Fibroblast of skin of left quadriceps (primary cell): Measurements from ENCODE around the gene SULT1A2.
"Not testable (repeated sequence)": the region's sequence is repeated elsewhere in the genome, so short reads cannot be mapped to it uniquely, and the experiment has no call there.

Experiments used
- DNase-seq, 2 experiments: peaks; one replicate each; pipeline ENCODE4 v3.0.0-alpha.2; 2013; ENCODE audit warnings: low read depth in 2 of 2

The SULT1A2 gene

GRCh38 chr16:28591355-28591754 is 5.5 kb downstream of the SULT1A2 start:
- no peak for DNase-seq

- no peak for DNase-seq
Measured at GRCh38 chr16:28590384-28591340, 6.2 kb downstream of the SULT1A2 start.

DNA sequence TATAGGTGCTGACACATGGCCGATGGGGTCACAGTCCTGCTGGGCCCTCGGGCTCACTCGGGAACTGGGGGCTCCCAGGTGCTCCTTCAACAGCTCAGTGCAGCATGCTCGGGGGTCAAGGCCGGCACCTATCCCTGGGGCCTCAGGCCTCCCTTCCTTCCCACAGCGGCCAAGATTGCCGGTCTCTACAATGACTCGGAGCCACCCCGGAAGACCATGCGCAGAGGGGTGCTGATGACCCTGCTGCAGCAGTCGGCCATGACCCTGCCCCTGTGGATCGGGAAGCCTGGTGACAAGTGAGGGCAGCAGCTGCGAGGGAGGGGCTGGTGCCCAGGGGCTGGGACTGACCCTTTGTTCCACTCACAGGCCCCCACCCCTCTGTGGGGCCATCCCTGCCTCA is 6.9 kb downstream of the SULT1A2 start:
- DNase-seq: no peak

DNA sequence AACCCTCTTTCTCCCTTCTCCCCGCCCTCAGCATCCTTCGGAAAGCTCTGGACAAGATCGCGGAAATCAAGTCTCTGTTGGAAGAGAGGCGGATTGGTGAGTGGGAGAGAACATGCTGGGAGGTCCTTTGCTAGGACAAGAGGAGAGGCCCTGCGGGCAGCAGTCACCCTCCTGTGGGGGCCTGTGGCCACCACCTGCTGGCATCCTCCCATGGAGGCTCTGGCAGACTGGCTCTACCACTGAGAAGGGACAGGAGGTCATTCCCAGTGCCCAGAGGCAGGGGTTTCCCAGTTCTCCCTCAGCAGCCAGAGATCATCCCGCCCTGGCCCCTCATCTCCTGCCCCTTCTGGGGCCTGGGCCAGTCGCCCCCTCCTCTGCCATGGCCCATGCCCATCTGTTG is 7.8 kb downstream of the SULT1A2 start:
- no peak for DNase-seq

DNA sequence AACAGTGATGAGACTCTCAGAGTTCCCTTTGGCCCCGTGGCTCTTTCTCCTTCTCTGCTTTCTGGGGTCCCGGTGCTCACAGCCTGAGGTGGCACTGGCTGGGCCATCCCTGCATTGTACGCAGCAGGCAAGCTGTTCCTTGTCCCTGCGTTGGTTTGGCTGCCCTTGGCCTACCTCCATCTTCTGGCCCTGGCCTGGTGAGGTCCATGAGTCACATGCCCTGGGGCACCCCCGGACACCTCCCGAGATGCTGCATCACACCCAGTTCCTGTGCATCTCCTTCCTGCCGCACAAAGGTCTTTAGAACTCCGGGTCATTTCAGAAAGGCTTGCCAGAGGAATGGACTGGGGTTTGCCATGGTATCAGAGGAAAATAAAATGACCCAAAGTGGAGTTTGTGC is 9.5 kb downstream of the SULT1A2 start:
- no peak for DNase-seq

DNA sequence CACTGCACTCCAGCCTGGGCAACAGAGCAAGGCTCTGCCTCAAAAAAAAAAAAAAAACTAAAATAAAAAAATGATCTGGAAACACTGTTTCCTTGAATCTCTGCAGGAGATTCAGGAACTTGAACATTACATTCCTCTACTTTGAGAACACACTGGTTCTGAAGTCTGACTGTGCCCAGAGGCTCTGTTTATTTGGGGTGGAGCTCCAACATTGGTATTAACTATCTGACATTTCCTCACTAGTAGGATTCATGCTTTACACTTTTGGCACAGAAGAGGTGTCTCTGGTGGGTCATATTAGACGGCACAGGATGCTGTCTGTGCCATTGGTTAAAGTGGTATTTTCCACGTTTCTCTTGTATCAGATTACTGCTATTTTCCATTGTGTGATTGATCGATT is 10.4 kb downstream of the SULT1A2 start:
- DNase-seq: no peak

- no peak for DNase-seq
Measured at GRCh38 chr16:28585674-28586073, 11.2 kb downstream of the SULT1A2 start.

DNA sequence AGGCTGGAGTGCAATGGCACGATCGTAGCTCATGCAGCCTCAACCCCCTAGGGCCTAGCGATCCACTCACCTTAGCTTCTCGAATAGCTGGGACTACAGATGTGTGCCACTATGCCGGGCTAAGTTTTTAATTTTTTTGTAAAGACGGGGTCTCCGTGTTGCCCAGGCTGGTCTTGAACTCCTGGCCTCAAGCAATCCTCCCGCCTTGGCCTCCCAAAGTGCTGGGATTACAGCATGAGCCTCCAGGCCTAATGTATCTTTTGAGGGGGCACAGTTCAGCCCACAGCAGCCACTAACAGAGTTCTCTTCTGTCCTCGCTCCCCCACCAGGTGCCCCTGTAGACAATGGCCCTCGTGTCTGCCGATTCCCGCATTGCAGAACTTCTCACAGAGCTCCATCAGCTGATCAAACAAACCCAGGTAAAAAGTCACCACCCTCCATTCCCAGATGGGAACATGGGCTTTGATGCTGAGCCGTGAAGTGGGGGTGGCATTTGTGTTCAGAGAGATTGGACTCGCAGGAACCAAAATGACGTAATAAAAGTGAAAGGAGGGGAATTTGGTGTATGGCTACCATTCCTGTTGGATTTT is 16.0 kb downstream of the SULT1A2 start:
- no peak for DNase-seq

DNA sequence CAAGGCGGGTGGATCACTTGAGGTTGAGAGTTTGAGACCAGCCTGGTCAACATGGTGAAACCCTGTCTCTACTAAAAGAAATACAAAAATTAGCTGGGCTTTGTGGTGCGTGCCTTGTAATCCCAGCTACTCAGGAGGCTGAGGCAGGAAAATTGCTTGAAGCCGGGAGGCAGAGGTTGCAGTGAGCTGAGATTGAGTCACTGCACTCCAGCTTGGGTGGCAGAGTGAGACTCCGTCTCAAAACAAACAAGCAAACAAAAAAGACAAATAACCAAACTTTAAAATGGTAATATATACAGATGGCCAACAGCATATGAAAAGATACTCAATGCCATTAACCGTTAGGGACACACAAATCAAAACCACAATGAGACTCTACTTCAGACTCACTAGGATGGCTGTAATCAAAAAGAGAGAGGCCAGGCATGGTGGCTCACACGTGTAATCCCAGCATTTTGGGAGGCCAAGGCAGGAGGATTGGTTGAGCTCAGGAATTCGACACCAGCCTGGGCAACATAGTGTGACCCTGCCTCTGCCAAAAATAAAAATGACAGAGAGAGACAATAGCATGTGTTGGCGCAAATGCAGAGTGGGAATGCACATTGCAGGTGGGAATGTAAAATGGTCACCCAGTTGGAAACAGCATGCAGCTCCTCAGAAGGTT is 21.3 kb downstream of the SULT1A2 start:
- no peak for DNase-seq

DNA sequence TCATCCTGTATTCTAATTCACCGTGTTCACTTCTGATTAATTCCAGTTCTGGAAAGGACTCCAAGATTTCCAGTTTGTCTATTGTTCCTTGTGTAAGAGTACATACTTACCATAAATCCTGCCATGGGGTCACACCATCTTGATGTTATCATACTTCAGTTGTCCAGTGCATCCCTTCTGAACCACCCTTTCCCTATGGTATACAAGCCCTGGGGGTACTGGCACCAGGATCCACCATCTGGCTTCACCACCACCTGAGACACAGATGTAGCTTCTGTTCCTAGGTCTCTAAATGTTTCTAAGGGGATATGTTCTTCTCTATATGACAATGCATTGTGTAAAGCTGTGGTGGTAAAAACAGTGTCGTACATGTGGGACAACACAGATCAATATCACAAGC is 21.9 kb downstream of the SULT1A2 start:
- no peak for DNase-seq

DNA sequence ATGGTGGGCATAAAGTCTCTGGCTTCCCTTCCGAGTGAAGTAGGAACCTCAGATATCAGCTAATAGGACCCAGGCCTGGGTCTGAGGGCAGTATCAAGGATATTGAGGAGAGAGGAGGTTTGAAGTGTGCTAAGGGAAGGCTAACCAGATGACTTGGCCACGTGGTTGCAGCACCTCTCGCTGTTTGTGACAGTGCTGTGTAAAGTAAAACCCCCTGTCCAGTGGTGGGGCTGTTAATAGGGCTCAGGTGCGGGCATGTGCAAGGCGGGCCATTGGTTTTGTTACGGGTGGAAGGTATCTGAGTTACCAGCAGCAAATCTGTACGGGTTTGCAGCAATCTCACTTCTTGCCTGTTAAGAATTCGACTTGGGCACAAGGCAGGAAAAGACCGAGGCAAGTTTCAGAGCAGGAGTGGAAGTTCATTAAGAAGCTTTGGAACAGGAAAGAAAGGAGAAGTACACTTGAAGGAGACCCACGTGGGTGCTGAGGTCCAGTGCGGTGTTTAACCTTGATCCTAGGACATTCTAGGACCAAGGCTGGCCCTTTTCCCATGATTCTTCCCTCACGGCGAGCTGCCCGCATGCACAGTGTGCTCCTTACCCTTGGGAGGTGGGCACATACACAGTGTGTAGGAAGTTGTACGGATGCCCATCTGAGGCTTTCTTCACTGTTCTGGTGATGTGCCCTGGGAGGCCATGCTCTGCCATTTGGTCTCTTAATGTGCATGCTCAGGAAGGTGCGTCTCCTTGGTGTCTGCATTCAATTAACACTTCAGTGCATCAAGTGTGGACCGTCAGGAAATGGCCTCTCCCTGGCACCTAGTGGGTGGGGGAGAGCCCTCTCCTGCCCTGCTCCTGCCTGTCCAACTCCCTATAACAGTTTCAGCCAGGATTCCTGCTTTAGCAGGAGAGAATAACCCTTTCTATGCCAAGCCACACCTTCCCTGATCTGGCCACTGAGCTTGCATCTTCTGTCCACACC is 22.8 kb downstream of the SULT1A2 start:
- DNase-seq: no peak

- DNase-seq: no peak
Measured at GRCh38 chr16:28572696-28573510, 23.9 kb downstream of the SULT1A2 start.

- no peak for DNase-seq
Measured at GRCh38 chr16:28569968-28570752, 26.7 kb downstream of the SULT1A2 start.

DNA sequence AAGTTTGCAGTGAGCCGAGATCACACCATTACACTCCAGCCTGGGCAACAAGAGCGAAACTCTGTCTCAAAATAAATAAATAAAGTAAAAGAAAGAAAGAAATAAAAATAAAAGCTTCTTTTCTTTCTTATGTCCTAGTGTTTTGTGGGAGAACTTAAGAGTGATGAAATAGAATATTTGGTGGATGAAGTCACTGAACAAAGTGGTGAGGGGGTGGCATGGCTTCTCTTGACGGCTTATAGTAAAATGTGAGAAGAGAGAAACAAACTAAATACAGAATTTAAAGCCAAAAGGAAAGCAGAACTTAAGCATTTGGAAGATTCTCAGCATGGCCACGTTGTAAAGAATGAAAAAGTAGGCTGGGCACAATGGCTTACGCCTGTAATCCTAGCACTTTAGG is 27.8 kb downstream of the SULT1A2 start:
- DNase-seq: no peak

- no peak for DNase-seq
Measured at GRCh38 chr16:28567292-28567691, 29.6 kb downstream of the SULT1A2 start.

- DNase-seq: not testable (repeated sequence)
Measured at GRCh38 chr16:28566233-28566925, 30.5 kb downstream of the SULT1A2 start.

GRCh38 chr16:28563218-28563617 is 33.6 kb downstream of the SULT1A2 start:
- DNase-seq: no peak

DNA sequence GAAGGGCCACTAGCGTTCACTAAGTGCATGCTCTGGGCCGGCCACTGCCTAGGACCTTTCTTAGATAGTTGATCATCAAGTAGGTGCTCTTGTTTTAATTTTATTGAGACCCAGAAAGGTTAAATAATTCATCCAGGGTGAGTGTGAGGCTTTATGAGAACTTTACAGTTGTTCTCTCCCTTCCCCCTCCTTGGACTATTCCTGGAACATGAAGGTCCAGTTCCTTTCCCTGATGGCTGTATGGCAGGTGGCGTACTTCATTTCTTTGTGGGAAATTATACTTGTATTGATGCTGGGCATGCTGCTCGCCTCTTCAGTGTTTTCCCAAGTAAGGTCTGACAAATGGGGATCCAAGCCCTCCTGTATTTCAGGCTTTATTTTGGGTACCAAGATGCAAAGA is 34.7 kb downstream of the SULT1A2 start:
- DNase-seq: no peak

DNA sequence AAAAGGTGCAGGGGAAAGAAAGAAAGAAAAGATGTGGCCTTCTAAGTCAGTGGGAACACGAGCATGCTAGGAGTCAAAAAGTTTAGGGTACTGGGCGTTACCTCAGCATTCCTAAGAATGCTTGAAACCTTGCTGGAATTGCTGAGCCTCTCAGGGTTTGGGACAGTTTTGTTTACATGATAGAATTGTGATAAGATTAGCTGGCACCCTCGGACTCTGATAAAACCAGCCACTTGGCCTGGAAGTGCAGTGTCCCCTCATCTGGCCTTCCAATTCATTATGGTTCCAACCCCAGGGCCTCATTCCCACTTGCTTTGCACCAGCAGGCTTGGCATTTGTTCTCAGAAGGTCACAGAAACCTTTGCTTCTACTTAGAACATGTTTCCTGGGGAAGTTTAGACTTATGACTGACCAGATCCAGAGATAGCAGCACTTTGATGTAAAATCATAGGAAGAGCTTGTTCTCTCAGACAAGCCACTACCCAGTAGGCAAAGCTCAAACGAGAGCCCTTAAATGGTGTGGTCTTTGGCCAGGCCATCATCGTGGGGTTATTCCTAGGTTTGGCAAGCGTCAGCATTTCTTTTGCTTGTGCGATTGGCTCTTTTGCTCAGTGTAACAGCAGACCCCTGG is 35.2 kb downstream of the SULT1A2 start:
- no peak for DNase-seq
